GM23338 (cell line): ENCODE measurements around the gene FOCAD.

Experiments
- ETS1 ChIP-seq: IDR thresholded peaks from 2 replicates; pipeline ENCODE4 v1.6.1; 2016; ENCODE audit warnings: antibody characterized with exemption
- EZH2 ChIP-seq: fragments of 200-600 bp; sonication (generic); IDR thresholded peaks from one replicate; pipeline ENCODE4 v1.8.0; 2017; ENCODE audit warnings: antibody characterized with exemption, mild to moderate bottlenecking, low read depth; ENCODE audit not compliant: unreplicated experiment
- JUNB ChIP-seq: IDR thresholded peaks from one replicate; pipeline ENCODE4 v1.6.1; 2016; ENCODE audit warnings: antibody characterized with exemption; ENCODE audit not compliant: unreplicated experiment
- TF ChIP-seq, protein P1 (sequence below), 2 experiments: fragments of 200-600 bp in 1 of 2; sonication (generic) in 1 of 2; conservative IDR thresholded peaks; 2 replicates each; pipeline versions ENCODE4 v1.5.1 to v1.6.1; 2016 to 2017; ENCODE audit warnings: antibody characterized with exemption in 2 of 2, low read depth in 2 of 2, mild to moderate bottlenecking in 2 of 2, moderate library complexity in 1 of 2

GRCh38 chr9:20940447-20941173 is 256.6 kb downstream of the FOCAD start:
- TF ChIP-seq ETS1 (no peak), EZH2 (no peak), JUNB (no peak)
- TF ChIP-seq, protein P1, sequence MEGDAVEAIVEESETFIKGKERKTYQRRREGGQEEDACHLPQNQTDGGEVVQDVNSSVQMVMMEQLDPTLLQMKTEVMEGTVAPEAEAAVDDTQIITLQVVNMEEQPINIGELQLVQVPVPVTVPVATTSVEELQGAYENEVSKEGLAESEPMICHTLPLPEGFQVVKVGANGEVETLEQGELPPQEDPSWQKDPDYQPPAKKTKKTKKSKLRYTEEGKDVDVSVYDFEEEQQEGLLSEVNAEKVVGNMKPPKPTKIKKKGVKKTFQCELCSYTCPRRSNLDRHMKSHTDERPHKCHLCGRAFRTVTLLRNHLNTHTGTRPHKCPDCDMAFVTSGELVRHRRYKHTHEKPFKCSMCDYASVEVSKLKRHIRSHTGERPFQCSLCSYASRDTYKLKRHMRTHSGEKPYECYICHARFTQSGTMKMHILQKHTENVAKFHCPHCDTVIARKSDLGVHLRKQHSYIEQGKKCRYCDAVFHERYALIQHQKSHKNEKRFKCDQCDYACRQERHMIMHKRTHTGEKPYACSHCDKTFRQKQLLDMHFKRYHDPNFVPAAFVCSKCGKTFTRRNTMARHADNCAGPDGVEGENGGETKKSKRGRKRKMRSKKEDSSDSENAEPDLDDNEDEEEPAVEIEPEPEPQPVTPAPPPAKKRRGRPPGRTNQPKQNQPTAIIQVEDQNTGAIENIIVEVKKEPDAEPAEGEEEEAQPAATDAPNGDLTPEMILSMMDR (conservative IDR thresholded peaks at IDR 0.05; ENCODE audit: low read depth in 2 of 2), result no peak
